Rectal smooth muscle tissue (tissue), 1 donor: ENCODE data around the gene LRMDA.

Source experiments
- H3K27ac ChIP-seq: one replicate; pipeline ENCODE4 v1.7.0; 2013; ENCODE audit warnings: low read depth, low read length, inconsistent platforms
- H3K27me3 ChIP-seq: one replicate; pipeline ENCODE4 v1.7.0; 2013; ENCODE audit warnings: low read length; ENCODE audit not compliant: control insufficient read depth, insufficient read depth
- H3K36me3 ChIP-seq: one replicate; pipeline ENCODE4 v1.7.0; 2013; ENCODE audit warnings: low read length; ENCODE audit not compliant: control insufficient read depth, insufficient read depth
- H3K4me1 ChIP-seq: one replicate; pipeline ENCODE4 v1.7.0; 2013; ENCODE audit warnings: low read length; ENCODE audit not compliant: control insufficient read depth, insufficient read depth
- H3K4me3 ChIP-seq: one replicate; pipeline ENCODE4 v1.7.0; 2013; ENCODE audit warnings: low read length
- H3K9ac ChIP-seq: one replicate; pipeline ENCODE4 v1.7.0; 2013; ENCODE audit warnings: low read length

The LRMDA gene

GRCh38 chr10:76149602-76150138, 718.2 kb downstream of the LRMDA start:
- H3K4me3 ChIP-seq, result no peak overlapping the region
- peak overlapping the region; percentile 86 for H3K27ac ChIP-seq
- no peaks in the 10 kb centered on the region for H3K27me3 ChIP-seq
- no peaks in the 10 kb centered on the region for H3K36me3 ChIP-seq
- H3K4me1 ChIP-seq, result peaks cover 19% of the 10 kb centered on the region
- H3K9ac ChIP-seq, result no peak overlapping the region

GRCh38 chr10:76150139-76150875, 718.9 kb downstream of the LRMDA start:
- Histone ChIP-seq H3K4me3 (peak overlapping the region; percentile 21), H3K4me1 (peaks cover 19% of the 10 kb centered on the region), H3K9ac (no peak overlapping the region), H3K36me3 (no peaks in the 10 kb centered on the region), H3K27ac (peak overlapping the region; percentile 86), H3K27me3 (no peaks in the 10 kb centered on the region)

GRCh38 chr10:76150876-76151288, 719.5 kb downstream of the LRMDA start:
- Histone ChIP-seq H3K27me3 (no peaks in the 10 kb centered on the region), H3K27ac (peak overlapping the region; percentile 86), H3K9ac (no peak overlapping the region), H3K36me3 (no peaks in the 10 kb centered on the region), H3K4me3 (peak overlapping the region; percentile 21), H3K4me1 (peaks cover 19% of the 10 kb centered on the region)

GRCh38 chr10:76152186-76152585, 720.8 kb downstream of the LRMDA start:
- peaks cover 19% of the 10 kb centered on the region for H3K4me1 ChIP-seq
- no peak overlapping the region for H3K9ac ChIP-seq
- no peaks in the 10 kb centered on the region for H3K36me3 ChIP-seq
- no peak overlapping the region for H3K27ac ChIP-seq
- no peak overlapping the region for H3K4me3 ChIP-seq
- H3K27me3 ChIP-seq, result no peaks in the 10 kb centered on the region

GRCh38 chr10:76155961-76156360, 724.5 kb downstream of the LRMDA start:
- H3K27me3 ChIP-seq, result no peaks in the 10 kb centered on the region
- no peak overlapping the region for H3K4me3 ChIP-seq
- no peak overlapping the region for H3K27ac ChIP-seq
- H3K36me3 ChIP-seq, result no peaks in the 10 kb centered on the region
- H3K9ac ChIP-seq, result no peak overlapping the region
- peaks cover 3% of the 10 kb centered on the region for H3K4me1 ChIP-seq

- Histone ChIP-seq H3K4me1 (no peaks in the 10 kb centered on the region), H3K36me3 (no peaks in the 10 kb centered on the region), H3K27me3 (no peaks in the 10 kb centered on the region), H3K4me3 (no peak overlapping the region), H3K27ac (no peak overlapping the region), H3K9ac (no peak overlapping the region)
Measured at GRCh38 chr10:76160446-76161300, 729.2 kb downstream of the LRMDA start.

- H3K4me3 ChIP-seq, result no peak overlapping the region
- H3K36me3 ChIP-seq, result no peaks in the 10 kb centered on the region
- no peak overlapping the region for H3K9ac ChIP-seq
- no peak overlapping the region for H3K27ac ChIP-seq
- no peaks in the 10 kb centered on the region for H3K4me1 ChIP-seq
- H3K27me3 ChIP-seq, result no peaks in the 10 kb centered on the region
Measured at GRCh38 chr10:76161301-76161582, 729.8 kb downstream of the LRMDA start.

GRCh38 chr10:76168437-76168836, 737.0 kb downstream of the LRMDA start:
- Histone ChIP-seq H3K27ac (no peak overlapping the region), H3K4me1 (no peaks in the 10 kb centered on the region), H3K36me3 (no peaks in the 10 kb centered on the region), H3K4me3 (no peak overlapping the region), H3K27me3 (no peaks in the 10 kb centered on the region), H3K9ac (no peak overlapping the region)

GRCh38 chr10:76169246-76169645, 737.8 kb downstream of the LRMDA start:
- no peak overlapping the region for H3K27ac ChIP-seq
- no peaks in the 10 kb centered on the region for H3K27me3 ChIP-seq
- H3K36me3 ChIP-seq, result no peaks in the 10 kb centered on the region
- no peaks in the 10 kb centered on the region for H3K4me1 ChIP-seq
- H3K4me3 ChIP-seq, result no peak overlapping the region
- no peak overlapping the region for H3K9ac ChIP-seq

GRCh38 chr10:76172020-76172419, 740.6 kb downstream of the LRMDA start:
- H3K4me1 ChIP-seq, result no peaks in the 10 kb centered on the region
- H3K4me3 ChIP-seq, result no peak overlapping the region
- no peaks in the 10 kb centered on the region for H3K27me3 ChIP-seq
- no peak overlapping the region for H3K27ac ChIP-seq
- no peak overlapping the region for H3K9ac ChIP-seq
- H3K36me3 ChIP-seq, result no peaks in the 10 kb centered on the region

GRCh38 chr10:76175533-76176165, 744.2 kb downstream of the LRMDA start:
- H3K27me3 ChIP-seq, result no peaks in the 10 kb centered on the region
- H3K4me1 ChIP-seq, result no peaks in the 10 kb centered on the region
- H3K4me3 ChIP-seq, result no peak overlapping the region
- no peak overlapping the region for H3K9ac ChIP-seq
- H3K27ac ChIP-seq, result no peak overlapping the region
- no peaks in the 10 kb centered on the region for H3K36me3 ChIP-seq

GRCh38 chr10:76176166-76176550, 744.7 kb downstream of the LRMDA start:
- Histone ChIP-seq H3K4me3 (no peak overlapping the region), H3K4me1 (no peaks in the 10 kb centered on the region), H3K36me3 (no peaks in the 10 kb centered on the region), H3K27me3 (no peaks in the 10 kb centered on the region), H3K9ac (no peak overlapping the region), H3K27ac (no peak overlapping the region)
